ENCODE data around the gene IGFBP5. TPM values are rescaled to one million over a fixed set of nuclear protein-coding genes. Genes with fewer than 3 reads are reported as not detected.

Gene IGFBP5
- polyA plus RNA-seq, 1 of the 3 experiments (the other 2 are of a cell fraction): 323 TPM

DNA sequence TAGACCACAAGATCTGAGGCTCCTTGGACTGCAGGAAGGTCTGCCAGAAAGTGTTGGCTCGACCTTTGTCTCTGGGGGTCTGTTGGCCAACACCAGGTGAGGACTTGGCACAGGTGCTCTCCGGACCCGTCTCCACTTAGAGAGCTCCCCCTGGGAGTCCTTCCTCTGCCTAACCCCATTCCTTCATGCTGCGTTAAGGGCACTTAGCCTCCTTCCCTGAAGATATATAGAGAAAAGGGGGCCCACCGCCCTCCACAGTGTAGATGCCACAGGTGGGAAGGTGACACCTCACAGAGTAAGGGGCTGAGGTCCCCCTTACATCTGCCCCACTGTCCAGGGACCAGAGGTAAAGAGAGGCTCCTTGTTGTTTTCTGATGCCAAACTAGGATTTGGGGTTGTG is 8.2 kb downstream of the IGFBP5 start:
- peaks cover 7% of the 10 kb centered on the region; the same call in 1 of the 2 replicates for H4K20me1 ChIP-seq (ENCODE audit: insufficient read depth)
- POLR2A ChIA-PET: no interaction called here

More for the DNA sequence above, 8.2 kb downstream of the IGFBP5 start:
- Histone ChIP-seq H3K4me3 (ENCODE audit: low read depth in 2 of 2, low read length in 1 of 2) (no peak overlapping the region), H3K4me2 (no peak overlapping the region), H3K9ac (no peak overlapping the region), H3K27ac (ENCODE audit: low read depth in 2 of 2, low read length in 1 of 2) (no peak overlapping the region), H2AFZ (ENCODE audit: low read depth) (no peak overlapping the region), H3F3A (replicated peaks; ENCODE audit: insufficient read depth) (peaks cover 12% of the 10 kb centered on the region), H3K9me2 (no peaks in the 10 kb centered on the region), H3K9me3 (no peaks in the 10 kb centered on the region), H3K4me1 (ENCODE audit: control insufficient read depth in 1 of 2, insufficient read depth in 2 of 2, low read depth in 1 of 2, low read length in 1 of 2) (peaks cover 15 to 30% of the 10 kb centered on the region in 2 experiments), H3K79me2 (ENCODE audit: insufficient read depth) (no peaks in the 10 kb centered on the region), H3K36me3 (replicated peaks in 1 of 2; ENCODE audit: control insufficient read depth in 1 of 2, insufficient read depth in 2 of 2, low read length in 1 of 2) (peaks cover 3 to 7% of the 10 kb centered on the region in 2 experiments), H3K27me3 (ENCODE audit: insufficient read depth) (no peaks in the 10 kb centered on the region)
- CTCF ChIA-PET: interaction anchor here (0.6 to 4.8 kb wide), 9 partner anchors 9 to 1307 kb away, joined by 3 to 36 read pairs (median 9); partner anchors contain the start of genes IGFBP5 and XRCC5
- 53% methylated on average over 5 of the region's 5 CpGs for whole genome bisulfite sequencing (ENCODE audit: low lambda C conversion rate)
- TF ChIP-seq, protein P1, sequence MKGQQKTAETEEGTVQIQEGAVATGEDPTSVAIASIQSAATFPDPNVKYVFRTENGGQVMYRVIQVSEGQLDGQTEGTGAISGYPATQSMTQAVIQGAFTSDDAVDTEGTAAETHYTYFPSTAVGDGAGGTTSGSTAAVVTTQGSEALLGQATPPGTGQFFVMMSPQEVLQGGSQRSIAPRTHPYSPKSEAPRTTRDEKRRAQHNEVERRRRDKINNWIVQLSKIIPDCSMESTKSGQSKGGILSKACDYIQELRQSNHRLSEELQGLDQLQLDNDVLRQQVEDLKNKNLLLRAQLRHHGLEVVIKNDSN (IDR thresholded peaks at IDR 0.05; ENCODE audit: borderline replicate concordance, low read depth): no peak
- TF ChIP-seq MXI1 (IDR thresholded peaks at IDR 0.05; ENCODE audit: low read depth, low read length) (no peak), RCOR1 (IDR thresholded peaks at IDR 0.05; ENCODE audit: low read length) (no peak), NFIC (IDR thresholded peaks at IDR 0.05; ENCODE audit: borderline replicate concordance) (no peak), TAF1 (IDR thresholded peaks at IDR 0.05; ENCODE audit: borderline replicate concordance, low read depth, low read length) (no peak), TCF12 (IDR thresholded peaks at IDR 0.05) (no peak), FOSL2 (IDR thresholded peaks at IDR 0.05; ENCODE audit: borderline replicate concordance, low read depth) (no peak), EZH2phosphoT487 (IDR thresholded peaks at IDR 0.05; ENCODE audit: borderline replicate concordance, low read depth) (no peak), GABPA (IDR thresholded peaks at IDR 0.05; ENCODE audit: low read depth) (no peak), RFX5 (IDR thresholded peaks at IDR 0.05; ENCODE audit: low read length) (no peak)
- TF ChIP-seq, protein P2, sequence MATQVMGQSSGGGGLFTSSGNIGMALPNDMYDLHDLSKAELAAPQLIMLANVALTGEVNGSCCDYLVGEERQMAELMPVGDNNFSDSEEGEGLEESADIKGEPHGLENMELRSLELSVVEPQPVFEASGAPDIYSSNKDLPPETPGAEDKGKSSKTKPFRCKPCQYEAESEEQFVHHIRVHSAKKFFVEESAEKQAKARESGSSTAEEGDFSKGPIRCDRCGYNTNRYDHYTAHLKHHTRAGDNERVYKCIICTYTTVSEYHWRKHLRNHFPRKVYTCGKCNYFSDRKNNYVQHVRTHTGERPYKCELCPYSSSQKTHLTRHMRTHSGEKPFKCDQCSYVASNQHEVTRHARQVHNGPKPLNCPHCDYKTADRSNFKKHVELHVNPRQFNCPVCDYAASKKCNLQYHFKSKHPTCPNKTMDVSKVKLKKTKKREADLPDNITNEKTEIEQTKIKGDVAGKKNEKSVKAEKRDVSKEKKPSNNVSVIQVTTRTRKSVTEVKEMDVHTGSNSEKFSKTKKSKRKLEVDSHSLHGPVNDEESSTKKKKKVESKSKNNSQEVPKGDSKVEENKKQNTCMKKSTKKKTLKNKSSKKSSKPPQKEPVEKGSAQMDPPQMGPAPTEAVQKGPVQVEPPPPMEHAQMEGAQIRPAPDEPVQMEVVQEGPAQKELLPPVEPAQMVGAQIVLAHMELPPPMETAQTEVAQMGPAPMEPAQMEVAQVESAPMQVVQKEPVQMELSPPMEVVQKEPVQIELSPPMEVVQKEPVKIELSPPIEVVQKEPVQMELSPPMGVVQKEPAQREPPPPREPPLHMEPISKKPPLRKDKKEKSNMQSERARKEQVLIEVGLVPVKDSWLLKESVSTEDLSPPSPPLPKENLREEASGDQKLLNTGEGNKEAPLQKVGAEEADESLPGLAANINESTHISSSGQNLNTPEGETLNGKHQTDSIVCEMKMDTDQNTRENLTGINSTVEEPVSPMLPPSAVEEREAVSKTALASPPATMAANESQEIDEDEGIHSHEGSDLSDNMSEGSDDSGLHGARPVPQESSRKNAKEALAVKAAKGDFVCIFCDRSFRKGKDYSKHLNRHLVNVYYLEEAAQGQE (IDR thresholded peaks at IDR 0.05; ENCODE audit: low read depth, low read length): no peak
- TF ChIP-seq, protein P3, sequence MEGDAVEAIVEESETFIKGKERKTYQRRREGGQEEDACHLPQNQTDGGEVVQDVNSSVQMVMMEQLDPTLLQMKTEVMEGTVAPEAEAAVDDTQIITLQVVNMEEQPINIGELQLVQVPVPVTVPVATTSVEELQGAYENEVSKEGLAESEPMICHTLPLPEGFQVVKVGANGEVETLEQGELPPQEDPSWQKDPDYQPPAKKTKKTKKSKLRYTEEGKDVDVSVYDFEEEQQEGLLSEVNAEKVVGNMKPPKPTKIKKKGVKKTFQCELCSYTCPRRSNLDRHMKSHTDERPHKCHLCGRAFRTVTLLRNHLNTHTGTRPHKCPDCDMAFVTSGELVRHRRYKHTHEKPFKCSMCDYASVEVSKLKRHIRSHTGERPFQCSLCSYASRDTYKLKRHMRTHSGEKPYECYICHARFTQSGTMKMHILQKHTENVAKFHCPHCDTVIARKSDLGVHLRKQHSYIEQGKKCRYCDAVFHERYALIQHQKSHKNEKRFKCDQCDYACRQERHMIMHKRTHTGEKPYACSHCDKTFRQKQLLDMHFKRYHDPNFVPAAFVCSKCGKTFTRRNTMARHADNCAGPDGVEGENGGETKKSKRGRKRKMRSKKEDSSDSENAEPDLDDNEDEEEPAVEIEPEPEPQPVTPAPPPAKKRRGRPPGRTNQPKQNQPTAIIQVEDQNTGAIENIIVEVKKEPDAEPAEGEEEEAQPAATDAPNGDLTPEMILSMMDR (IDR thresholded peaks at IDR 0.05): no peak
- TF ChIP-seq, protein P4, sequence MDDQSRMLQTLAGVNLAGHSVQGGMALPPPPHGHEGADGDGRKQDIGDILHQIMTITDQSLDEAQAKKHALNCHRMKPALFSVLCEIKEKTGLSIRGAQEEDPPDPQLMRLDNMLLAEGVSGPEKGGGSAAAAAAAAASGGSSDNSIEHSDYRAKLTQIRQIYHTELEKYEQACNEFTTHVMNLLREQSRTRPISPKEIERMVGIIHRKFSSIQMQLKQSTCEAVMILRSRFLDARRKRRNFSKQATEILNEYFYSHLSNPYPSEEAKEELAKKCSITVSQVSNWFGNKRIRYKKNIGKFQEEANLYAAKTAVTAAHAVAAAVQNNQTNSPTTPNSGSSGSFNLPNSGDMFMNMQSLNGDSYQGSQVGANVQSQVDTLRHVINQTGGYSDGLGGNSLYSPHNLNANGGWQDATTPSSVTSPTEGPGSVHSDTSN (IDR thresholded peaks at IDR 0.05): no peak
- TF ChIP-seq, protein P5, sequence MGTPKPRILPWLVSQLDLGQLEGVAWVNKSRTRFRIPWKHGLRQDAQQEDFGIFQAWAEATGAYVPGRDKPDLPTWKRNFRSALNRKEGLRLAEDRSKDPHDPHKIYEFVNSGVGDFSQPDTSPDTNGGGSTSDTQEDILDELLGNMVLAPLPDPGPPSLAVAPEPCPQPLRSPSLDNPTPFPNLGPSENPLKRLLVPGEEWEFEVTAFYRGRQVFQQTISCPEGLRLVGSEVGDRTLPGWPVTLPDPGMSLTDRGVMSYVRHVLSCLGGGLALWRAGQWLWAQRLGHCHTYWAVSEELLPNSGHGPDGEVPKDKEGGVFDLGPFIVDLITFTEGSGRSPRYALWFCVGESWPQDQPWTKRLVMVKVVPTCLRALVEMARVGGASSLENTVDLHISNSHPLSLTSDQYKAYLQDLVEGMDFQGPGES (IDR thresholded peaks at IDR 0.05; ENCODE audit: low read depth, low read length): no peak
- DNase-seq: no peak
